ENCODE data around the gene HOXC10. TPM values are rescaled to one million over a fixed set of nuclear protein-coding genes. Genes with fewer than 3 reads are reported as not detected.

HOXC10 gene
- total RNA-seq, 2 donors from 2014 or later: not detected

- Mint-ChIP-seq H3K4me1 (ENCODE audit: low read depth) (peaks cover 20% of the 10 kb centered on the region), H3K9me3 (no peaks in the 10 kb centered on the region), H3K27ac (no peak overlapping the region), H3K36me3 (ENCODE audit: insufficient read depth in 2 of 2) (no peaks in the 10 kb centered on the region), H3K27me3 (ENCODE audit: low read depth) (peaks cover 87% of the 10 kb centered on the region), H3K4me3 (no peak overlapping the region)
- ATAC-seq (replicated peaks in 1 of 2): no peak
- no peak for DNase-seq
These were observed 19.3 kb downstream of the HOXC10 start for GRCh38 chr12:54004063-54004840.

- Mint-ChIP-seq H3K36me3 (ENCODE audit: insufficient read depth in 2 of 2) (no peaks in the 10 kb centered on the region), H3K9me3 (no peaks in the 10 kb centered on the region), H3K4me3 (peak overlapping the region; percentile 5 to 96), H3K4me1 (ENCODE audit: low read depth) (peaks cover 27% of the 10 kb centered on the region), H3K27ac (no peak overlapping the region), H3K27me3 (ENCODE audit: low read depth) (peaks cover 89% of the 10 kb centered on the region)
- ATAC-seq (replicated peaks in 1 of 2): no peak
- no peak for DNase-seq
These were observed 20.0 kb downstream of the HOXC10 start for GRCh38 chr12:54004841-54005530.

- Mint-ChIP-seq H3K4me1 (ENCODE audit: low read depth) (peaks cover 30% of the 10 kb centered on the region), H3K27ac (no peak overlapping the region), H3K27me3 (ENCODE audit: low read depth) (peaks cover 94% of the 10 kb centered on the region), H3K36me3 (ENCODE audit: insufficient read depth in 2 of 2) (no peaks in the 10 kb centered on the region), H3K9me3 (no peaks in the 10 kb centered on the region), H3K4me3 (peak overlapping the region; percentile 93 to 96)
- peak in 1 of 2 donors; percentile 5 for ATAC-seq (replicated peaks in 1 of 2)
- no peak for DNase-seq
These were observed 20.5 kb downstream of the HOXC10 start for GRCh38 chr12:54005531-54005852.

GRCh38 chr12:54005853-54006558, 21.1 kb downstream of the HOXC10 start:
- Mint-ChIP-seq H3K9me3 (no peaks in the 10 kb centered on the region), H3K4me3 (peak overlapping the region; percentile 93 to 96), H3K36me3 (ENCODE audit: insufficient read depth in 2 of 2) (no peaks in the 10 kb centered on the region), H3K27me3 (ENCODE audit: low read depth) (peaks cover 93% of the 10 kb centered on the region), H3K27ac (peak overlapping the region; percentile 63), H3K4me1 (ENCODE audit: low read depth) (peaks cover 30% of the 10 kb centered on the region)
- ATAC-seq (replicated peaks in 1 of 2) (peak; percentile 79 to 81), DNase-seq (peak; percentile 86 to 91)

GRCh38 chr12:54006559-54007220, 21.7 kb downstream of the HOXC10 start:
- Mint-ChIP-seq H3K27ac (peak overlapping the region; percentile 63), H3K4me3 (peak overlapping the region; percentile 93 to 96), H3K4me1 (ENCODE audit: low read depth) (peaks cover 33% of the 10 kb centered on the region), H3K27me3 (ENCODE audit: low read depth) (peaks cover 93% of the 10 kb centered on the region), H3K9me3 (no peaks in the 10 kb centered on the region), H3K36me3 (ENCODE audit: insufficient read depth in 2 of 2) (no peaks in the 10 kb centered on the region)
- DNase-seq (no peak), ATAC-seq (replicated peaks in 1 of 2) (no peak)

- Mint-ChIP-seq H3K27me3 (ENCODE audit: low read depth) (peaks cover 93% of the 10 kb centered on the region), H3K36me3 (ENCODE audit: insufficient read depth in 2 of 2) (no peaks in the 10 kb centered on the region), H3K4me3 (no peak overlapping the region), H3K27ac (no peak overlapping the region), H3K9me3 (no peaks in the 10 kb centered on the region), H3K4me1 (ENCODE audit: low read depth) (peaks cover 28% of the 10 kb centered on the region)
- DNase-seq (no peak), ATAC-seq (replicated peaks in 1 of 2) (no peak)
These were observed 22.8 kb downstream of the HOXC10 start for GRCh38 chr12:54007538-54008259.

- no peak for DNase-seq
- no peak for ATAC-seq (replicated peaks in 1 of 2)
- Mint-ChIP-seq H3K4me1 (ENCODE audit: low read depth) (peaks cover 28% of the 10 kb centered on the region), H3K27me3 (ENCODE audit: low read depth) (peaks cover 93% of the 10 kb centered on the region), H3K9me3 (no peaks in the 10 kb centered on the region), H3K36me3 (ENCODE audit: insufficient read depth in 2 of 2) (no peaks in the 10 kb centered on the region), H3K27ac (no peak overlapping the region), H3K4me3 (peak overlapping the region in 1 of 2 donors; percentile 54)
These were observed 23.3 kb downstream of the HOXC10 start for GRCh38 chr12:54008260-54008552.

- H3K27ac Mint-ChIP-seq: no peak overlapping the region
- DNase-seq (peak in 1 of 2 donors; percentile 38), ATAC-seq (replicated peaks in 1 of 2) (peak; percentile 45 to 46)
- no peaks in the 10 kb centered on the region for H3K9me3 Mint-ChIP-seq
- no peaks in the 10 kb centered on the region for H3K36me3 Mint-ChIP-seq (ENCODE audit: insufficient read depth in 2 of 2)
- peaks cover 93% of the 10 kb centered on the region for H3K27me3 Mint-ChIP-seq (ENCODE audit: low read depth)
- H3K4me1 Mint-ChIP-seq (ENCODE audit: low read depth): peaks cover 33% of the 10 kb centered on the region
- peak overlapping the region; percentile 72 to 74 for H3K4me3 Mint-ChIP-seq
These were observed 24.5 kb downstream of the HOXC10 start for GRCh38 chr12:54009171-54010052.

- Mint-ChIP-seq H3K9me3 (no peaks in the 10 kb centered on the region), H3K4me3 (peak overlapping the region; percentile 35 to 74), H3K4me1 (ENCODE audit: low read depth) (peaks cover 40% of the 10 kb centered on the region), H3K27ac (no peak overlapping the region), H3K36me3 (ENCODE audit: insufficient read depth in 2 of 2) (no peaks in the 10 kb centered on the region), H3K27me3 (ENCODE audit: low read depth) (peaks cover 93% of the 10 kb centered on the region)
- ATAC-seq (replicated peaks in 1 of 2) (no peak), DNase-seq (no peak)
These were observed 25.4 kb downstream of the HOXC10 start for GRCh38 chr12:54010053-54010971.

GRCh38 chr12:54010972-54011664, 26.2 kb downstream of the HOXC10 start:
- Mint-ChIP-seq H3K27ac (no peak overlapping the region), H3K4me3 (peak overlapping the region; percentile 17 to 65)

More at GRCh38 chr12:54010972-54011664, 26.2 kb downstream of the HOXC10 start:
- Mint-ChIP-seq H3K36me3 (ENCODE audit: insufficient read depth in 2 of 2) (no peaks in the 10 kb centered on the region), H3K9me3 (no peaks in the 10 kb centered on the region), H3K4me1 (ENCODE audit: low read depth) (peaks cover 35% of the 10 kb centered on the region), H3K27me3 (ENCODE audit: low read depth) (peaks cover 93% of the 10 kb centered on the region)
- no peak for DNase-seq
- ATAC-seq (replicated peaks in 1 of 2): no peak

Data from activated T-cell treated with anti-CD3 and anti-CD28 coated beads, Interleukin-2, amount 50 U/mL, for 72 hours (primary cell).